GM19351 (cell line): ENCODE data around the gene ANK2.
"Not testable (repeated sequence)": the region's sequence is repeated elsewhere in the genome, so short reads cannot be mapped to it uniquely, and the experiment has no call there.

Experiments used
- ATAC-seq: cut with Tn5 transposase; IDR thresholded peaks from one replicate; pipeline ENCODE4 v1.9.1; 2021; ENCODE audit warnings: mild to moderate bottlenecking, moderate library complexity; ENCODE audit not compliant: unreplicated experiment

The ANK2 gene

GRCh38 chr4:113183032-113183605 lies 133.7 kb downstream of the ANK2 start:
- ATAC-seq, result no peak

- ATAC-seq, result not testable (repeated sequence)
These were observed 136.8 kb downstream of the ANK2 start for GRCh38 chr4:113186220-113186619.

GRCh38 chr4:113186913-113187312 lies 137.5 kb downstream of the ANK2 start:
- ATAC-seq, result no peak

- no peak for ATAC-seq
These were observed 137.9 kb downstream of the ANK2 start for GRCh38 chr4:113187358-113187757.

GRCh38 chr4:113189546-113189945 lies 140.1 kb downstream of the ANK2 start:
- ATAC-seq, result no peak

- peak; percentile 74 for ATAC-seq
These were observed 159.7 kb downstream of the ANK2 start for GRCh38 chr4:113209153-113209552.

GRCh38 chr4:113209652-113210320 lies 160.3 kb downstream of the ANK2 start:
- ATAC-seq, result no peak

- ATAC-seq, result no peak
These were observed 163.2 kb downstream of the ANK2 start for GRCh38 chr4:113212613-113213012.

- ATAC-seq, result no peak
These were observed 172.5 kb downstream of the ANK2 start for GRCh38 chr4:113221990-113222389.

- no peak for ATAC-seq
These were observed 173.0 kb downstream of the ANK2 start for GRCh38 chr4:113222471-113222870.

GRCh38 chr4:113223001-113223400 lies 173.5 kb downstream of the ANK2 start:
- ATAC-seq, result no peak

GRCh38 chr4:113232194-113232593 lies 182.7 kb downstream of the ANK2 start:
- ATAC-seq, result no peak

GRCh38 chr4:113236916-113237315 lies 187.5 kb downstream of the ANK2 start:
- no peak for ATAC-seq

- ATAC-seq, result peak; percentile 79
These were observed 193.9 kb downstream of the ANK2 start for GRCh38 chr4:113243312-113243711.

- not testable (repeated sequence) for ATAC-seq
These were observed 195.3 kb downstream of the ANK2 start for GRCh38 chr4:113244747-113245146.

- ATAC-seq, result no peak
These were observed 198.9 kb downstream of the ANK2 start for GRCh38 chr4:113248320-113248719.

- no peak for ATAC-seq
These were observed 206.2 kb downstream of the ANK2 start for GRCh38 chr4:113255628-113256027.

- ATAC-seq, result no peak
These were observed 207.5 kb downstream of the ANK2 start for GRCh38 chr4:113256946-113257345.

- no peak for ATAC-seq
These were observed 211.2 kb downstream of the ANK2 start for GRCh38 chr4:113260688-113261087.

- ATAC-seq, result no peak
These were observed 213.8 kb downstream of the ANK2 start for GRCh38 chr4:113263274-113263673.

- no peak for ATAC-seq
These were observed 221.3 kb downstream of the ANK2 start for GRCh38 chr4:113270520-113271319.

GRCh38 chr4:113272523-113272922 lies 223.1 kb downstream of the ANK2 start:
- ATAC-seq, result no peak
